HG02678 (cell line): ENCODE results near the gene SORCS2.

ENCODE experiments used
- ATAC-seq: cut with Tn5 transposase; IDR thresholded peaks from one replicate; pipeline ENCODE4 v1.9.1; 2021; ENCODE audit warnings: mild to moderate bottlenecking, moderate library complexity; ENCODE audit not compliant: unreplicated experiment

Gene SORCS2

DNA sequence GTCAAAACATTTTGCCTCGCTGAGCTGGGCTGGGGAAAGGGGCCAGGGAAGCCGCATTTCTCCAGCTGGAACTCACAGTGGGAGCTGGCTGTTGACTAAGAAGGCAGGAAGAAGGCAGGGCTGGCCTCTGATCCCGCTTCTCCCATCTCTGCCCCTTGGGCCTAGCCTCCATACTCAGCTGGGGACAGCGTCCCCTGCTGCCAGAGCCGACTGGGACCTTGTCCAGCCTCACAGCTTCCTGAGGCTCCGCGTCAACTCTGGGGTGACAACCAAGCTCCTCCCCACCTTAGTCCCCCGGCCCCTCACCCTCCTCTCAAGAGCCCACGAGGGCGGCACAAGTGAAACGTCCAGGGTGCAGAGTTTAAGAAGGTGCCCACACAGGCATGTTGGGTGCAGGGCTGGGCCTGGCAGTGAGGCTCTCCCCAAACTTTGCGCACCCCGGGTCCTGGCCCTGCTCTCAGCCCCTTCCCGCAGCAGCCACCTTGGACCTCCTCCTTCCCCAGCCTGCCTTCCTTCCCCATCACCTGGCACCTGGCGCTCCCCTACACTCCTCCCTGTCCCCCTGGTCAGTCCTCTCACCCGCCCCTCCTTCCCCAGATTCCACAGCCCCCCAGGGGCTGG lies 141.6 kb downstream of the SORCS2 start:
- no peak for ATAC-seq

GRCh38 chr4:7334521-7335275 lies 142.4 kb downstream of the SORCS2 start:
- no peak for ATAC-seq

GRCh38 chr4:7335344-7336066 lies 143.2 kb downstream of the SORCS2 start:
- ATAC-seq, result no peak

DNA sequence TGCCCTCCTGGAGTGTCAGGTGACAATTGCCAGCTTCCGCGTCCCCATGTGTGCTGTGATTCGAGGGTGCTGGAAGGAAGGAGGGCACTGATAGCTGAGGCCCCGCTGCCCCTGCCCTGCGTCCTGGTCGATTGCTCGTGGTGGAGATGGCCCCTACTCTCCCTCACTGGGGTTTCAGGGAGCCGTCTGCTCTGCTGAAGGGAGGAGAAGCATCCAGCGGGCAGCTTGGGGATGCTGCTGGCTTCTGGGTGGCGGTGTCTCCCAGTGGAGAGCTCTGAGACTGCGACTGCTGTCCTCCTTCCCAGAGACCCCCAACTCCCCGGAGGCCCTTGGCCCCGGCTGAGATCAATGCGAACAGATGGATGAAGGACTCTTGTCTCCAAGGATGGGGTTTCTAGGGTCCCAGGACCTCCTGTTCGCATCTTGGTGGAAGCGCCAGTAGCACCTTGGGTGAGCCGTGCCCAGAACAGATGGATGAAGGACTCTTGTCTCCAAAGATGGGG lies 143.8 kb downstream of the SORCS2 start:
- no peak for ATAC-seq

GRCh38 chr4:7336732-7337131 lies 144.4 kb downstream of the SORCS2 start:
- no peak for ATAC-seq

- ATAC-seq, result no peak
Observed at GRCh38 chr4:7337196-7338058, 145.1 kb downstream of the SORCS2 start.

- ATAC-seq, result no peak
Observed at GRCh38 chr4:7338059-7338452, 145.7 kb downstream of the SORCS2 start.

GRCh38 chr4:7338876-7339623 lies 146.7 kb downstream of the SORCS2 start:
- ATAC-seq, result no peak

DNA sequence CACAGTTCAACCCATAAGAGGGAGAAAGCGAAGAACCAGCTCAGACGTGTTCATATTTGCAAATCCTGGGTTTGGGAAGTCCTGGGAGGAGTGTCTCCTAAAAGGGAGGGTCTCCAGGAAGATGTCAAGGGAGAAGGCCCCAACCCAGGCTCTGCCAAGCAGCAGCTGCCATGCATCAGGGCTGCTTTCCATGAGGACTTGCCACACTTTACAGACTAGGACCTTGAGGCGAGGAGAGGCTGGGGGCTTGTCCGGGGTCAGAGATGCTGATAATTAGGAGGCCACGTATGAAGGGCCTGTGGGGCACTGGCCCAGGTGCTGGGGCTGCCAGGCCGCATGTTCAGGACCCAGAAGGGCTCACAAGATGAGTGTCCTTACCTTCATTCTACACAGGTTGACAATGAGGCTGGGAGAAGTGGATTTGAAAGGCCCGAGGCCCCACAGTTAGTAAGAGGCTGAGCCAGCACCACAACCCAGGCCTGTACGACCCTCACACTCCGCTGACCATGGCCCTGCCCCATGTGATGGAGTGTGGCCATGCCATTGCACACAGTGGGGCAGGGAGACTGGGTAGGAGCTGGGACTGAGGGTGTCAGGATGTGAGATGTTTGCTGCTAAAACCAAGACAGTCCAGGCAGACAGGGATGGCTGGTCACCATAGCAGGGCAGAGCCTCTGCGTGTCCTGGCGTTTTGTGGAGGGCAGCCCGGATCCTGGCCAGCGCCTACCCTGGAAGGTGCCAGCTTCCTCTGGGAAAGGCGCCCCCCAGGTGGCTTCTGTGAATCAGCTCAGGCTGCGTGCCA lies 147.6 kb downstream of the SORCS2 start:
- no peak for ATAC-seq

DNA sequence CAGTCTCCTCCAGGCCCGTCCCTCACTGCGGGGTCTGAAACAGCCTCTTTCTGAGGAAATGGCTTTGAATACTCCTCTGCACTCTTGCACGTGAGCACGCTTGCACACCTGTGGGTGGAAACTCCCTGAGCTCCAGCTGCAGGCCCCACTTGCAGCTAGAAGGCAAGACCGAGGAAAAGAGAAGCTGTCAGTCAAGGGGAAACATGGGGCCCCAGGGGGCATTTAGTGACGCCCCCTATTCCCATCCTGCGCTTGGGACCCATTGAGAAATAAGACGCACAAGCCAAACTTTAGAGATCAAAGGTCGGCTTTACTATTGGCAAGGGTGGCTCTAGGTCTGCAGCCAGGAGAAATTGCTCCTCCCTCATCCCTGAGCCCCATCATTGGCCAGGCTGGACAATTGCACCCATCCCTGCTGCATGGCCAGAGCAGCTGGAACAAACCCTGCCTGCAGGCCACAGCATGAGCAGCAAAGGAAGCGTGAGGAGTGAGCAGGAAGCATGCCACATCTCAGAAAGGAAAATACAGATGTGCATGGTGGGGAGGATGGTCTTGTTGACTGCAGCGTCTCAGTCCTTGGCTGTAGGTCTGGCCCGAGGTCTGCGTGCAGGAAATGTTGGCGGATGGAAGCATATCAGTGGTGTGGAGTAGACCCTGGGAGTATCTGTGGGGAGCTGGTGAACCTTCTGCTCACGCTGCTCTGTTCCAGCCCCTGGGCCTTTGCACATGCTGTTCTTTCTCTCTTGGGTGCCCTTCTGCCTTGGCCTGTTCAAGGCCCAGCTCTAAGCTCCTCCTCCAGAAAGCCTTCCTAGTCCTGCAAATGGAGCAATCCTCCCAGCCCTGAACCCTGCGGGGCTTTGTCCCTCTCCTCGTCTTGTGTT lies 148.5 kb downstream of the SORCS2 start:
- ATAC-seq, result no peak

GRCh38 chr4:7341491-7342222 lies 149.3 kb downstream of the SORCS2 start:
- ATAC-seq, result no peak

GRCh38 chr4:7342223-7343080 lies 150.1 kb downstream of the SORCS2 start:
- no peak for ATAC-seq

DNA sequence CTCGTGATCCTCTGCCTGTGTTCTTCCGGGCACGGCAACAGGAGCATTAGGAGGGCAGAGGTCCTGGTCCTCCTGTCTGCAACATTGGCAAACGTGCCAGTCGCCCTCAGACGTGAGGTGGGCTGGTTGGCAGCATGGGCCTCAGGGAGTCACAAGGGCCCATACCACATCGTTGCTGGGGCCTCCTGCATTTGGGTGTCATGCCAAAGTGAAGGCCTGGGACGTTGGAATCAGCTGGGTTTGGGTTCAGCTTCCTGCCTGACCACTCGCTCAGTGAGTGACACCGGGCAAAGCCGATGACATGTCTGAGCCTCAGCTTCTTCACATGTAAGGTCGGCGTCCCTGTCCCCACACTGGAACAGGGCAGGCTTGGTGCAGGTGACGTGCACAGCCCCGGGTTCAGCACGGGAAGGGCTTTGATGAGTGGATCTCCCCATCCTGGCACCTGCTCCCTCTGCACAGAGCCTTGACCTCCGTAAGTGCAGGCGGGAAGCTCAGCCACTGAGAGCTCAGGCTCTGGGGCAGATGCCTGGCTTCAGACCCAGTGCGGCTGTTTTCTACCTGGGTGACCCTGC lies 150.8 kb downstream of the SORCS2 start:
- no peak for ATAC-seq

DNA sequence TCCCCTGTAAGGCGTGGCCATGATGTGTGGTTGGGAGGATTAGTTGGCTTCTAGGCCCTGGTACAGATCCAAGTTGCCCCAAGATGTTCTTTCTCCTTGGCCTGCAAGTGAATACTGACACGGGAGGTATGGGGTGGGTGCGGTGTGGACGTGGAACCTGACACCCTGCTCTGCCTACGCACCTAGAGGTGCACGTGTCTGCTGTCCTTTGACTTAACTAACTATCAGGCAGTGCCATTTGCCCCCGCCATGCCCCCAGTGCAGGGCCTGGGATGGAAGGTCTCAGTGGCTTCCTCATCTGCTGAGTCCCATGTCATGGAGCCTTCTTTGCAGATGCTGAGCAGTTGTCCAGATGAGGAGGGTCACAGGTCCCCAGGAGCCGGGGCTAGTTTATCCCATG lies 151.6 kb downstream of the SORCS2 start:
- no peak for ATAC-seq

DNA sequence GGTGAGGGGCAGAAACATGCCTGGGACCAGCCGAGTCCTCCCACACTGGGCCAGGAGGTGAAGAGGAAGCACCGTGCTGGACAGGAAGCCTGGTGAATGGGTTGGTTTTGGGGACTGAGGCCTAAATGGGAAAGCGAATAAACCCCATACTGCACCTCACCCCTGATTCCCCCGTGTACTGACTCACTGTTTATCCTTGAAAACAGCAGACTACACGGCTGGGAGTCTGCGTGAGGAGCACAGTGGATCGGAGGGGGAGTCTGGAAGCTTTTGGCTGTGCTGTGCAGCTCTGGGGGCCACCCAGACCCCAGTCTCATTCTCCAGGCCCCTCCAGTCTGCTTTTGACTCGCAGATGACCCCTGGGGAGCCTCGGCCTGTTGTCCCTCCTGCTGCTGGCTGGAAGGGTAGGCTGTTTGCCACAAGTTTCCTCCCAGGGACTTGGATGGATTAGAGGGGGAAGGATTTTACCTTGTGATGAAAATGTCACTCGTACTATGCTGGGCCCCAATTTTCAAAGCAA lies 152.4 kb downstream of the SORCS2 start:
- ATAC-seq, result no peak

GRCh38 chr4:7347981-7348380 lies 155.6 kb downstream of the SORCS2 start:
- no peak for ATAC-seq
